Stimulated activated naive B cell treated with anti-CD40 and anti-IgM and Interleukin-4, amounts not matched to agents 10 μg/mL and 1 μg/mL and 100 μg/mL, for 72 hours (primary cell): ENCODE data around the gene EIF4EBP2.

Source experiments
- ATAC-seq, 2 donors: fragments of 150-1000 bp; cut with Tn5 transposase; replicated peaks; 2 replicates each; pipeline ENCODE4 v1.10.0; 2021; ENCODE audit warnings: moderate library complexity in 1 of 2
- DNase-seq: peaks from one replicate; pipeline ENCODE4 v3.0.0; 2021
- H3K27ac Mint-ChIP-seq: one replicate; pipeline ENCODE4 v1.8.0; 2022; ENCODE audit warnings: mild to moderate bottlenecking, mixed read lengths
- H3K27me3 Mint-ChIP-seq, 2 donors: one replicate each; pipeline ENCODE4 v1.8.0; 2022; ENCODE audit warnings: mixed read lengths in 2 of 2
- H3K36me3 Mint-ChIP-seq, 2 donors: one replicate each; pipeline ENCODE4 v1.8.0; 2022; ENCODE audit warnings: mixed read lengths in 2 of 2, mild to moderate bottlenecking in 1 of 2
- H3K4me1 Mint-ChIP-seq, 2 donors: one replicate each; pipeline ENCODE4 v1.8.0; 2022; ENCODE audit warnings: mixed read lengths in 2 of 2, mild to moderate bottlenecking in 1 of 2
- H3K4me3 Mint-ChIP-seq, 2 donors: one replicate each; pipeline ENCODE4 v1.8.0; 2022; ENCODE audit warnings: mild to moderate bottlenecking in 2 of 2, mixed read lengths in 2 of 2, moderate library complexity in 1 of 2
- H3K9me3 Mint-ChIP-seq, 2 donors: one replicate each; pipeline ENCODE4 v1.8.0; 2022; ENCODE audit warnings: mixed read lengths in 2 of 2, mild to moderate bottlenecking in 1 of 2

EIF4EBP2 gene

DNA sequence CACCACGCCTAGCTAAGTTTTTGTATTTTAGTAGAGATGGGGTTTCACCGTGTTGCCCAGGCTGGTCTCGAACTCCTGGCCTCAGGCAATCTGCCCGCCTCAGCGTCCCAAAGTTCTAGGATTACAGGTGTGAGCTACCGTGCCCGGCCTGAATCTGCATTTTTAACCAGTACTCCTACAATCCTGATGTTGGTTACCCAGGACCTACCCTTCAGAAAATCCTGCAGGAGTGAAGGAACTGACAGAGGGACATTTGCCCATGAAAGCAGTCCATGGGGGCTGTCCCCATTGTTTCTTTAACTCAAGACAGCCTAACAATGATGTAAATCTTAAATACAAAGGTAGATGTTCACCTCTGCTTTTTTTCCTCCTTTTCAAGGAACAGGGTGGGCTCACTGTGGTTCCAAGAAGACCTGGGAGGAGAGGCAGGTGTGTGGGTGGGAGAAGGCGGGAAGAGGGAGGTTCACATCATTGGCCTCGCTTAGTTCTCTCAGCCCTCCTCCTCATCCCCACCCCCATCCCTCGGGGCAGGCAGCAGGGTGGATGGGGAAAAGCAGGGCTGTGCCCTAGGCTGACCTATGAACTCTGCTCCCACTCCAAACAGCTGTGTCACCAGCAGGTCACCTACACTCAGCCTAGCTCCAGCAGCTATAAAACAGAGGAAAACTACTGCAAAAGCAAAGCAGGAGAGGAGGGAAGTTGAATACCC is 35.0 kb upstream of the EIF4EBP2 start:
- H3K36me3 Mint-ChIP-seq: no peaks in the 10 kb centered on the region
- DNase-seq (no peak), ATAC-seq (no peak)
- no peaks in the 10 kb centered on the region for H3K9me3 Mint-ChIP-seq
- H3K27ac Mint-ChIP-seq: no peak overlapping the region
- H3K4me3 Mint-ChIP-seq: no peak overlapping the region
- no peaks in the 10 kb centered on the region for H3K27me3 Mint-ChIP-seq
- peaks cover 8 to 11% of the 10 kb centered on the region in 2 donors for H3K4me1 Mint-ChIP-seq

GRCh38 chr10:70369498-70370018 is 34.4 kb upstream of the EIF4EBP2 start:
- H3K4me3 Mint-ChIP-seq: no peak overlapping the region
- no peak overlapping the region for H3K27ac Mint-ChIP-seq
- no peak for DNase-seq
- H3K27me3 Mint-ChIP-seq: no peaks in the 10 kb centered on the region
- peaks cover 3 to 4% of the 10 kb centered on the region in 2 donors for H3K4me1 Mint-ChIP-seq
- no peak for ATAC-seq
- no peaks in the 10 kb centered on the region for H3K9me3 Mint-ChIP-seq
- no peaks in the 10 kb centered on the region for H3K36me3 Mint-ChIP-seq

GRCh38 chr10:70370766-70371165 is 33.2 kb upstream of the EIF4EBP2 start:
- Mint-ChIP-seq H3K4me1 (no peaks in the 10 kb centered on the region), H3K9me3 (no peaks in the 10 kb centered on the region), H3K36me3 (no peaks in the 10 kb centered on the region), H3K27ac (no peak overlapping the region), H3K4me3 (no peak overlapping the region), H3K27me3 (no peaks in the 10 kb centered on the region)
- DNase-seq (no peak), ATAC-seq (no peak)

DNA sequence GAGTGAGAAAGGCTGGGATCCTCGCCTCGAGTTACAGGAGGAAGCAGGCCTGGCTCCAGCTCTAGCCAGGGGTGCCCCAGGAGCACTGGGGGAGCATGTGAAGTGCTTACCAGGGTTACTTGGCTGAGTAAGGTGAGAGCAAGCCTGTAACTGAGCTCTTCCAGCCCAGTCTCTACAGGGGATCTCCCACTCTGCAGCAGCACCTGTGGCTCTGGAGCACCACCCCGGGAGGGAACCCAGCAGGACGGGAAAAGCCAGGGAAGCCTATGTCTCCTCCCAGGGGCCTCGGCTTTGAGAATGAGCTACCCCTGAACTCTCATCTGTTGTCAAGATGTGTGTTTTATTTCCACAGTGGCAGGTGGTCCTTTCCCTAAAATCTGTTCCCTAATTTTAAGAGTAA is 32.1 kb upstream of the EIF4EBP2 start:
- ATAC-seq (no peak), DNase-seq (no peak)
- no peaks in the 10 kb centered on the region for H3K36me3 Mint-ChIP-seq
- H3K4me1 Mint-ChIP-seq: no peaks in the 10 kb centered on the region
- no peaks in the 10 kb centered on the region for H3K9me3 Mint-ChIP-seq
- no peaks in the 10 kb centered on the region for H3K27me3 Mint-ChIP-seq
- H3K27ac Mint-ChIP-seq: no peak overlapping the region
- no peak overlapping the region for H3K4me3 Mint-ChIP-seq

DNA sequence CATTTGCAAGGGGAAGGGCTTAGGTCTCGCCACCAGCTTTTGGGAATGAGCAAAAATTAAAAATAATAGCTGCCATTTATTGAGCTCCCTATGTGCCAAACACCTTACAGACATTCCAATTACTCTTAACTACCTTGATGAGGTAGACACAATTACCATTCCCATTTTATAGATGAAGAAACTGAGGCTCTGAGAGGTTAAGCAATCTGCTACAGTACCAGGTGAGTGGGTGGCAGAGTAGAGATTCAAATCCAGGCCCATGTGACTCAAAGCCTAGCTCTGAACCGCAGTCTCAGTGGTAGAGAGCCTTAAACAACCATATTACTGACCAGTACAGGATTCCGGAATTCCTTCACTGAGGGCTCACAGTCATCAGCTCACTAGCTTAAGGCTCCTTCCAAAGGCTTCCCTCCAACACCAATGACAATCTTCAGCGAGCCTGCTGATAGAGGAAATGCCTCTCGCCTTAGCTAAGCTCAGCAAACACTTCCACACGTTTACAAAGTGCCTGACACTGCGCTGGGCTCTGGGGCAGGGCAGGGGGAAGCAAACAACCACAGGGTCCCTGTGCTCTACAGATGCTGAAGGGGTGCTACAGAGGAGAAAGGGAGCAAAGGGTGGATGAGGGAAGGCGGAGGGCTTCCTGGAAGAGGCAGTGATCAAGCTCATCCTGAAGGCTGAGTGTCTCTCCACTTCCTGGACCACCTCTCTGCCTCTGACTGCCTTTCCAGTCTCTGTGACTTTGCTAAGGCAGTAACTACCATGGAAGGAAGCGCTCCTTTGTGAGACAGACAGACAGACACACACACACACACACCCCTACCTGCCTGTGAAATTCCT is 28.9 kb upstream of the EIF4EBP2 start:
- Mint-ChIP-seq H3K36me3 (peaks cover 0 to 7% of the 10 kb centered on the region in 2 donors), H3K27ac (no peak overlapping the region), H3K4me3 (no peak overlapping the region), H3K4me1 (no peaks in the 10 kb centered on the region), H3K27me3 (peaks cover 0 to 8% of the 10 kb centered on the region in 2 donors), H3K9me3 (peaks cover 7 to 8% of the 10 kb centered on the region in 2 donors)
- ATAC-seq (no peak), DNase-seq (no peak)

DNA sequence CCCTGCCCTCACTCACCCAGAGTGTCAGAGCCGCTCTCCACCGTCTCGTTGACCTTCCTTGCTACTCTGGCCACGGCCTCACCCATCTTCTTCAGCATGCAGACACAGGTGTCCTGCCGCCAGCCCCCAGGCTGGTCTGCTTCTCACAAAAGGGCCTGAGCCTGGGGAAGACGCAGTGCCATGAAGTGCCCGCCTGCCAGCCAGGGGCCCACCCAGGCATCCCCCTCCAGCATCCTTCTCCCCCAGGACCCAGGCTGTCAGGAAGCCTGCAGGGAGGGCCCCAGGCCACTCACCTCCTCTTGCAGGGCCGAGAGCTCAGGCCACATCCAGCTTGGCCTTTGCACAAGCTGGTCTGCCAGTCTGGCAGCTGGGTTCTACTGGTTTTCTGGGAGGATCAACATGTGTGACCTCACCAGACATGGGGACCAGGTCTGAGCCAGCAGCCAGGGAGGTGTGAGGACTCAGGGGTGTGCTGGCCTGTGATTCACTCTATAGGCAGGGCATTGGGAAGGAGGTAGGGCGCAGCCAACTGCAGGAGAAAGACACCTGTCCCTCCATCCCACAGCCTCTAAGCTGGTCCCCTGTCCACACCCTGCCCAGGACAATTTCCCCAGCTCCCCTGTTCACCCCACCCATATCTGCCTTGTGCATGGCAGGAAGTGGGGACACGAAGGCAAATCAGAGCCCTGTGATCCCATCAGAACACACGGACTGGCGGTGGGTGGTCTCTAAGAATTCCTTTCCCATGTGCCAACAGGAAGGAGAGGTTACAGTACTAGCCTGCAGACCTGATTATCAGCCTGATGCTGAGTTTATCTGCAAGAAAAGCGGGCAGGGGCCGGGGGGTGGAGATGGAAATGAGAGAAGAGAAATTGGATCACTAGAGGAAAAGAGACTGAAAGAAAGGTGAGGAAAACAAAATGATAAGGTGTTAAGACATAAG is 27.2 kb upstream of the EIF4EBP2 start:
- Mint-ChIP-seq H3K27me3 (peaks cover 15 to 21% of the 10 kb centered on the region in 2 donors), H3K27ac (no peak overlapping the region), H3K4me1 (peaks cover under 1 to 6% of the 10 kb centered on the region in 2 donors), H3K36me3 (peaks cover 0 to 7% of the 10 kb centered on the region in 2 donors), H3K9me3 (peaks cover 7 to 8% of the 10 kb centered on the region in 2 donors), H3K4me3 (no peak overlapping the region)
- ATAC-seq (no peak), DNase-seq (no peak)

DNA sequence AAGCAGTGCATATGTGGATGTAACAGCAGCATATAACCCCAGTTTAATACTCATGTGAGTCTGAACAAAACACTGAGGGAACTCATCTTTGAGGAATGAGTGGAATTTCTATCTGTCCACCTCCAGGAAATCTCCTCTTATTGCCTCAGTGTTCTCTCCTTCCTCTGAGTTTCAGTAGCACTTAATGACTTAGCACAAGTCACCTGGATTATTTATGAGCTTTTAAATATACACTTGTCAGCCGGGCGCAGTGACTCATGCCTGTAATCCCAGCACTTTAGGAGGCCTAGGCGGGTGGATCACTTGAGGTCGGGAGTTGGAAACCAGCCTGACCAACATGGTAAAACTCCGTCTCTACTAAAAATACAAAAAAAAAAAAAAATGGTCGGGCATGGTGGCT is 25.8 kb upstream of the EIF4EBP2 start:
- H3K9me3 Mint-ChIP-seq: peaks cover 7 to 8% of the 10 kb centered on the region in 2 donors
- no peak overlapping the region for H3K27ac Mint-ChIP-seq
- ATAC-seq (no peak), DNase-seq (no peak)
- peaks cover 22 to 28% of the 10 kb centered on the region in 2 donors for H3K27me3 Mint-ChIP-seq
- peaks cover 4 to 17% of the 10 kb centered on the region in 2 donors for H3K4me1 Mint-ChIP-seq
- no peak overlapping the region for H3K4me3 Mint-ChIP-seq
- H3K36me3 Mint-ChIP-seq: peaks cover 0 to 7% of the 10 kb centered on the region in 2 donors

DNA sequence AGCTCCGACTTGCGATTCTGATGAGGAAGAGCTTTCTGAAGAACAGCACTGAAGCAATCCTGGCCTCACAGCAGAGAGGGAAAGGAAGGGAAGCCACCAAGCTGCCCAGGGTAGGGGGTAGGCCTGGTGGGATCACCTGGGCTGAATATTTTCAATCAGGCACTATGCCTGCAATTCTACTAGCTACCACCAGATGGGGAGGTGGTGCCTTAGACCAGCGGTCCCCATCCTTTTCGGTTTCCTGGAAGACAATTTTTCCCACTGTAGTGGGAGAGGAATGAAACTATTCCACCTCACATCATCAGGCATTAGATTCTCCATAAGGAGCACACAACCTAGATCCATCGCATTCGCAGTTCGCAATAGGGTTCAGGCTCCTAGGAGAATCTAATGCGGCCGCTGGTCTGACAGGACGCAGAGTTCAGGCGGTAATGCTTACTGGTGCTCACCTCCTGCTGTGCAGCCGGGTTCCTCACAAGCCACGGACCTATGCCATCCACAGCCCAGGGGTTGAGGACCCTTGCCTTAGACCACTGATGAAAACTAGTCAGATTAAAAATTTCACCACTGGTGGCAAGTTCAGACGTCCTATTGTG is 24.3 kb upstream of the EIF4EBP2 start:
- ATAC-seq (no peak), DNase-seq (no peak)
- Mint-ChIP-seq H3K27me3 (peaks cover 28 to 29% of the 10 kb centered on the region in 2 donors), H3K27ac (no peak overlapping the region), H3K4me3 (no peak overlapping the region), H3K4me1 (peaks cover 4 to 18% of the 10 kb centered on the region in 2 donors), H3K36me3 (peaks cover 0 to 7% of the 10 kb centered on the region in 2 donors), H3K9me3 (peaks cover 7 to 8% of the 10 kb centered on the region in 2 donors)

- no peak for ATAC-seq
- Mint-ChIP-seq H3K4me3 (no peak overlapping the region), H3K27ac (no peak overlapping the region), H3K36me3 (peaks cover 0 to 7% of the 10 kb centered on the region in 2 donors), H3K9me3 (peaks cover 7 to 8% of the 10 kb centered on the region in 2 donors), H3K4me1 (peaks cover 4 to 18% of the 10 kb centered on the region in 2 donors), H3K27me3 (peaks cover 34 to 38% of the 10 kb centered on the region in 2 donors)
- DNase-seq: no peak
Observed at GRCh38 chr10:70380350-70381135, 23.4 kb upstream of the EIF4EBP2 start.

- Mint-ChIP-seq H3K9me3 (peaks cover 7 to 8% of the 10 kb centered on the region in 2 donors), H3K27ac (peak overlapping the region; percentile 68), H3K27me3 (peaks cover 40 to 44% of the 10 kb centered on the region in 2 donors), H3K36me3 (peaks cover 0 to 7% of the 10 kb centered on the region in 2 donors), H3K4me3 (peak overlapping the region; percentile 88 to 90), H3K4me1 (peaks cover 4 to 18% of the 10 kb centered on the region in 2 donors)
- no peak for DNase-seq
- peak; percentile 56 to 60 for ATAC-seq
Observed at GRCh38 chr10:70381471-70382421, 22.2 kb upstream of the EIF4EBP2 start.

DNA sequence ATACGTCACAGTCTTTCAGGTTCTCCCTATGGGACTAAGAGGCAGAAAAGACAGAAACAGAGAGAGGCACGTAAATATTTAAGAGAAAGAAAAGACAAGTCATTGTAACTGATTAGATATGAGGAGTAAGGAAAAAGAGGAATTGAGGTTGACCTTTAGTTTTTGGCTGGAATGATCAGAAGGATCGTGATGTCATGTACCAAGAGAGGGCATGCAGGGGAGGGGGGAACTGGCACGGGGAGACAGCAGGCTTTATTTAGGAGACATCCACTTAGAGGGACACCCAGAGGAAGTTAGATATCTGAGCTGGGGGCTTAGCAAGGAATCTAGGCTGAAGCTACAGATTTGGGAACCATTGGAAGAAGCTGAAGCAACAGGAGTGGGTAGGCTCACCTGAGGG is 12.3 kb upstream of the EIF4EBP2 start:
- H3K27me3 Mint-ChIP-seq: peaks cover 12 to 26% of the 10 kb centered on the region in 2 donors
- DNase-seq (no peak), ATAC-seq (no peak)
- H3K4me3 Mint-ChIP-seq: no peak overlapping the region
- no peaks in the 10 kb centered on the region for H3K36me3 Mint-ChIP-seq
- no peak overlapping the region for H3K27ac Mint-ChIP-seq
- peaks cover 1 to 6% of the 10 kb centered on the region in 2 donors for H3K4me1 Mint-ChIP-seq
- H3K9me3 Mint-ChIP-seq: no peaks in the 10 kb centered on the region

GRCh38 chr10:70396140-70396539 is 7.8 kb upstream of the EIF4EBP2 start:
- no peak for DNase-seq
- Mint-ChIP-seq H3K36me3 (no peaks in the 10 kb centered on the region), H3K27ac (no peak overlapping the region), H3K4me3 (no peak overlapping the region), H3K4me1 (no peaks in the 10 kb centered on the region), H3K27me3 (peaks cover 9 to 10% of the 10 kb centered on the region in 2 donors), H3K9me3 (no peaks in the 10 kb centered on the region)
- ATAC-seq: no peak
